ENCODE data around the gene CPNE5.

The CPNE5 gene

GRCh38 chr6:36834576-36835341, 4.5 kb downstream of the CPNE5 start:
- no peak for DNase-seq

- no peak for DNase-seq
Observed at GRCh38 chr6:36833182-36833789, 6.0 kb downstream of the CPNE5 start.

GRCh38 chr6:36832313-36832712, 6.9 kb downstream of the CPNE5 start:
- DNase-seq = no peak

GRCh38 chr6:36830577-36830976, 8.7 kb downstream of the CPNE5 start:
- DNase-seq = no peak

- peak; percentile 13 for DNase-seq
Observed at GRCh38 chr6:36829919-36830544, 9.2 kb downstream of the CPNE5 start.

GRCh38 chr6:36827261-36828079, 11.8 kb downstream of the CPNE5 start:
- DNase-seq = peak; percentile 77

- no peak for DNase-seq
Observed at GRCh38 chr6:36826520-36827227, 12.6 kb downstream of the CPNE5 start.

GRCh38 chr6:36825994-36826393, 13.2 kb downstream of the CPNE5 start:
- no peak for DNase-seq

GRCh38 chr6:36825452-36825851, 13.8 kb downstream of the CPNE5 start:
- no peak for DNase-seq

GRCh38 chr6:36824253-36824652, 15.0 kb downstream of the CPNE5 start:
- DNase-seq = no peak

- no peak for DNase-seq
Observed at GRCh38 chr6:36823421-36824096, 15.7 kb downstream of the CPNE5 start.

GRCh38 chr6:36822506-36823269, 16.6 kb downstream of the CPNE5 start:
- no peak for DNase-seq

GRCh38 chr6:36821581-36822335, 17.5 kb downstream of the CPNE5 start:
- no peak for DNase-seq

GRCh38 chr6:36820700-36821580, 18.3 kb downstream of the CPNE5 start:
- peak; percentile 51 for DNase-seq

GRCh38 chr6:36818756-36819155, 20.5 kb downstream of the CPNE5 start:
- DNase-seq = no peak

GRCh38 chr6:36817847-36818246, 21.4 kb downstream of the CPNE5 start:
- DNase-seq = no peak

- DNase-seq = no peak
Observed at GRCh38 chr6:36817176-36817817, 21.9 kb downstream of the CPNE5 start.

- no peak for DNase-seq
Observed at GRCh38 chr6:36815962-36816735, 23.1 kb downstream of the CPNE5 start.

Measured in fibroblast of skin of abdomen (primary cell).